Measurements from ENCODE around the gene POLD1.

- TF ChIP-seq CTCF (conservative IDR thresholded peaks at IDR 0.05; ENCODE audit: low read depth in 2 of 2) (no peak), REST (IDR thresholded peaks at IDR 0.05; ENCODE audit: unreplicated experiment) (no peak), EZH2 (IDR thresholded peaks at IDR 0.05; ENCODE audit: low read depth, unreplicated experiment) (no peak), EZH2phosphoT487 (IDR thresholded peaks at IDR 0.05; ENCODE audit: unreplicated experiment) (no peak), STAT1 (IDR thresholded peaks at IDR 0.05; ENCODE audit: unreplicated experiment) (no peak), POLR2AphosphoS5 (IDR thresholded peaks at IDR 0.05; ENCODE audit: low read depth) (no peak), ZNF462 (CRISPR knock-in tag; IDR thresholded peaks at IDR 0.05) (no peak)
Measured at GRCh38 chr19:50435627-50436026, 51.5 kb downstream of the POLD1 start.

All from GM23338 (cell line).